GM23338 (cell line): Measurements from ENCODE around the gene ORC2. TPM values are rescaled to one million over a fixed set of nuclear protein-coding genes. Genes with fewer than 3 reads are reported as not detected.

ENCODE experiments used
- ATAC-seq: fragments of 200-7000 bp; cut with Tn5 transposase; 3 replicates; pipeline ENCODE4 v1.9.1; 2020
- DNase-seq: peaks from one replicate; pipeline ENCODE4 v3.0.0-alpha.2; 2015; ENCODE audit warnings: low spot score
- H2AFZ ChIP-seq: fragments of 200-600 bp; sonication (generic); 2 replicates; pipeline ENCODE4 v1.8.0; 2016; ENCODE audit warnings: antibody characterized with exemption, mild to moderate bottlenecking, moderate library complexity
- H3F3A ChIP-seq: fragments of 200-600 bp; sonication (generic); replicated peaks from 2 replicates; pipeline ENCODE4 v1.8.0; 2017; ENCODE audit warnings: antibody characterized with exemption, mixed run types, low read depth
- H3K27ac ChIP-seq: fragments of 200-600 bp; sonication (generic); 2 replicates; pipeline ENCODE4 v1.6.1; 2016; ENCODE audit warnings: low read depth
- H3K27me3 ChIP-seq: fragments of 200-600 bp; sonication (generic); 2 replicates; pipeline ENCODE4 v1.8.0; 2016; ENCODE audit warnings: mild to moderate bottlenecking, mixed run types, moderate library complexity; ENCODE audit not compliant: insufficient read depth
- H3K36me3 ChIP-seq: fragments of 200-600 bp; sonication (generic); 2 replicates; pipeline ENCODE4 v1.8.0; 2016; ENCODE audit warnings: mild to moderate bottlenecking; ENCODE audit not compliant: insufficient read depth
- H3K4me1 ChIP-seq: fragments of 200-600 bp; sonication (generic); 2 replicates; pipeline ENCODE4 v1.8.0; 2016; ENCODE audit warnings: mild to moderate bottlenecking, moderate library complexity; ENCODE audit not compliant: insufficient read depth
- H3K4me2 ChIP-seq: fragments of 200-600 bp; sonication (generic); 2 replicates; pipeline ENCODE4 v1.7.1; 2017; ENCODE audit warnings: mixed run types
- H3K4me3 ChIP-seq: fragments of 200-600 bp; sonication (generic); 2 replicates; pipeline ENCODE4 v1.6.1; 2016; ENCODE audit warnings: mixed run types
- H3K79me2 ChIP-seq: fragments of 200-600 bp; sonication (generic); replicated peaks from 2 replicates; pipeline ENCODE4 v1.8.0; 2017; ENCODE audit warnings: mild to moderate bottlenecking; ENCODE audit not compliant: insufficient read depth
- H3K9me2 ChIP-seq: fragments of 200-600 bp; sonication (generic); 2 replicates; pipeline ENCODE4 v1.8.0; 2017; ENCODE audit not compliant: insufficient read depth
- H4K20me1 ChIP-seq: fragments of 200-600 bp; sonication (generic); replicated peaks from 2 replicates; pipeline ENCODE4 v1.8.0; 2017; ENCODE audit warnings: mild to moderate bottlenecking; ENCODE audit not compliant: insufficient read depth
- H3K27ac Mint-ChIP-seq: 2 replicates; pipeline ENCODE4 v1.8.0; 2020; ENCODE audit warnings: inconsistent platforms, mild to moderate bottlenecking, moderate library complexity, mixed read lengths
- H3K27me3 Mint-ChIP-seq: 3 replicates; pipeline ENCODE4 v1.8.0; 2022; ENCODE audit warnings: low read depth, mild to moderate bottlenecking, moderate library complexity, mixed read lengths, inconsistent platforms; ENCODE audit not compliant: insufficient read depth, poor library complexity
- H3K36me3 Mint-ChIP-seq: 3 replicates; pipeline ENCODE4 v1.8.0; 2021; ENCODE audit warnings: low read depth, mild to moderate bottlenecking, inconsistent platforms, moderate library complexity, mixed read lengths
- H3K4me1 Mint-ChIP-seq: 3 replicates; pipeline ENCODE4 v1.8.0; 2020; ENCODE audit warnings: mild to moderate bottlenecking, inconsistent platforms, mixed read lengths
- H3K4me3 Mint-ChIP-seq: 3 replicates; pipeline ENCODE4 v1.8.0; 2021; ENCODE audit warnings: moderate library complexity, mild to moderate bottlenecking, inconsistent platforms, mixed read lengths
- H3K9me3 Mint-ChIP-seq: 3 replicates; pipeline ENCODE4 v1.8.0; 2020; ENCODE audit warnings: moderate library complexity, mild to moderate bottlenecking, inconsistent platforms, mixed read lengths
- ETS1 ChIP-seq: IDR thresholded peaks from 2 replicates; pipeline ENCODE4 v1.6.1; 2016; ENCODE audit warnings: antibody characterized with exemption
- EZH2 ChIP-seq: fragments of 200-600 bp; sonication (generic); IDR thresholded peaks from one replicate; pipeline ENCODE4 v1.8.0; 2017; ENCODE audit warnings: antibody characterized with exemption, mild to moderate bottlenecking, low read depth; ENCODE audit not compliant: unreplicated experiment
- EZH2phosphoT487 ChIP-seq: fragments of 200-600 bp; sonication (generic); IDR thresholded peaks from one replicate; pipeline ENCODE4 v1.8.1; 2018; ENCODE audit warnings: antibody characterized with exemption; ENCODE audit not compliant: unreplicated experiment
- JUNB ChIP-seq: IDR thresholded peaks from one replicate; pipeline ENCODE4 v1.6.1; 2016; ENCODE audit warnings: antibody characterized with exemption; ENCODE audit not compliant: unreplicated experiment
- NANOG ChIP-seq: IDR thresholded peaks from 2 replicates; pipeline ENCODE4 v1.6.1; 2016; ENCODE audit warnings: antibody characterized with exemption, borderline replicate concordance
- STAT1 ChIP-seq: IDR thresholded peaks from one replicate; pipeline ENCODE4 v1.6.1; 2016; ENCODE audit warnings: antibody characterized with exemption; ENCODE audit not compliant: unreplicated experiment
- ZNF114 ChIP-seq: fragments of 250-450 bp; sonication (Bioruptor Pico); IDR thresholded peaks from 2 replicates; pipeline ENCODE4 v1.5.0; 2020; ENCODE audit warnings: mild to moderate bottlenecking, moderate library complexity
- ZNF331 ChIP-seq: fragments of 250-450 bp; sonication (Bioruptor Pico); IDR thresholded peaks from 2 replicates; pipeline ENCODE4 v1.5.0; 2020; ENCODE audit warnings: low read depth, mild to moderate bottlenecking, moderate library complexity
- polyA plus RNA-seq: library from polyadenylated mRNA; unstranded; fragments of >200 nt; fragmentation: Nextera tagmentation; extraction: Ambion mirVana; gene quantifications from 2 replicates; pipeline ENCODE4 v1.2.1, GENCODE V29; 2016
- total RNA-seq: library from RNA; depleted of rRNA; stranded (reverse); fragments of >200 nt; shearing (Covaris generic); gene quantifications from 2 replicates; pipeline ENCODE4 v1.2.3, GENCODE V29; 2014
- TF ChIP-seq, protein P1 (sequence below), 2 experiments: fragments of 200-600 bp in 1 of 2; sonication (generic) in 1 of 2; conservative IDR thresholded peaks; 2 replicates each; pipeline versions ENCODE4 v1.5.1 to v1.6.1; 2016 to 2017; ENCODE audit warnings: antibody characterized with exemption in 2 of 2, low read depth in 2 of 2, mild to moderate bottlenecking in 2 of 2, moderate library complexity in 1 of 2
- TF ChIP-seq, protein P2 (sequence below): fragments of 250-450 bp; sonication (Bioruptor Pico); IDR thresholded peaks from 2 replicates; pipeline ENCODE4 v1.5.0; 2020; ENCODE audit warnings: mild to moderate bottlenecking, moderate library complexity

Gene ORC2
- total and polyA plus RNA-seq, 2 experiments from 2014 or later = 26.1 to 42.0 TPM

- Histone ChIP-seq H3K9me2 (no peaks in the 10 kb centered on the region), H3K4me3 (no peak overlapping the region), H3K4me2 (no peak overlapping the region), H3K4me1 (no peaks in the 10 kb centered on the region), H4K20me1 (0 out of 2 replicates have a peak, but pooled peaks cover 7% of the 10 kb centered on the region), H2AFZ (no peak overlapping the region), H3K36me3 (0 out of 2 replicates have a peak, but pooled peaks cover 4% of the 10 kb centered on the region), H3F3A (no peaks in the 10 kb centered on the region), H3K27me3 (no peaks in the 10 kb centered on the region), H3K27ac (no peak overlapping the region), H3K79me2 (no peaks in the 10 kb centered on the region)
- no peak for TF ChIP-seq ZNF114 (CRISPR knock-in tag)
- no peak for TF ChIP-seq STAT1
- TF ChIP-seq EZH2phosphoT487 = no peak
- no peak for TF ChIP-seq JUNB
- no peak overlapping the region for H3K27ac Mint-ChIP-seq
- no peaks in the 10 kb centered on the region for H3K9me3 Mint-ChIP-seq
- ATAC-seq = no peak
- DNase-seq = no peak
- no peaks in the 10 kb centered on the region for H3K4me1 Mint-ChIP-seq
- peaks cover 2% of the 10 kb centered on the region for H3K27me3 Mint-ChIP-seq
- H3K4me3 Mint-ChIP-seq = no peak overlapping the region
- no peaks in the 10 kb centered on the region for H3K36me3 Mint-ChIP-seq
Observed at GRCh38 chr2:201006704-201007103, 43.2 kb upstream of the ORC2 start.

DNA sequence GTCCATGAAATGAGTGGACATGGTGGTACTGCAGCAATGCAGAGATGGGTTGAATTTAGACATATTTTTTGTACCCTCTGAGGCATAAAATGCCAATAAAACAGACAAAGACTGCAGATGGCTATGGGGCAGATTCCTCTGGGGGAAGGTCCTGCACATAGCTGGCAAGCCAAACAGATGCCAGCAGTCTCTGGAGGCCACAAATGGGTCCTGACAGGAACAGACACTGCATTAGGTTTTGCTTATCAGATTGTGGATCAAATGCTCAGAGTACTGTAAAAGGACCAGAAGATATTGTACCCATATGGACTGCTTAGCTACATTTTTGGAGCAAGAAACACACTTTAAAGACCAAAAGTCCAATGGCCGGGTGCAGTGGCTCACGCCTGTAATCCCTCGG, 40.9 kb upstream of the ORC2 start:
- Histone ChIP-seq H2AFZ (no peak overlapping the region), H3K4me3 (no peak overlapping the region), H3K27ac (no peak overlapping the region), H3K4me2 (no peak overlapping the region), H3K4me1 (no peaks in the 10 kb centered on the region), H4K20me1 (0 out of 2 replicates have a peak, but pooled peaks cover 7% of the 10 kb centered on the region), H3F3A (no peaks in the 10 kb centered on the region), H3K9me2 (no peaks in the 10 kb centered on the region), H3K79me2 (no peaks in the 10 kb centered on the region), H3K36me3 (0 out of 2 replicates have a peak, but pooled peaks cover 4% of the 10 kb centered on the region), H3K27me3 (no peaks in the 10 kb centered on the region)
- Mint-ChIP-seq H3K4me1 (no peaks in the 10 kb centered on the region), H3K36me3 (no peaks in the 10 kb centered on the region), H3K27me3 (no peaks in the 10 kb centered on the region), H3K9me3 (no peaks in the 10 kb centered on the region), H3K4me3 (no peak overlapping the region), H3K27ac (no peak overlapping the region)
- DNase-seq (no peak), ATAC-seq (no peak)
- TF ChIP-seq NANOG (no peak), STAT1 (no peak), ETS1 (no peak), ZNF331 (CRISPR knock-in tag) (no peak), JUNB (no peak), EZH2 (no peak)
- TF ChIP-seq, protein P1, sequence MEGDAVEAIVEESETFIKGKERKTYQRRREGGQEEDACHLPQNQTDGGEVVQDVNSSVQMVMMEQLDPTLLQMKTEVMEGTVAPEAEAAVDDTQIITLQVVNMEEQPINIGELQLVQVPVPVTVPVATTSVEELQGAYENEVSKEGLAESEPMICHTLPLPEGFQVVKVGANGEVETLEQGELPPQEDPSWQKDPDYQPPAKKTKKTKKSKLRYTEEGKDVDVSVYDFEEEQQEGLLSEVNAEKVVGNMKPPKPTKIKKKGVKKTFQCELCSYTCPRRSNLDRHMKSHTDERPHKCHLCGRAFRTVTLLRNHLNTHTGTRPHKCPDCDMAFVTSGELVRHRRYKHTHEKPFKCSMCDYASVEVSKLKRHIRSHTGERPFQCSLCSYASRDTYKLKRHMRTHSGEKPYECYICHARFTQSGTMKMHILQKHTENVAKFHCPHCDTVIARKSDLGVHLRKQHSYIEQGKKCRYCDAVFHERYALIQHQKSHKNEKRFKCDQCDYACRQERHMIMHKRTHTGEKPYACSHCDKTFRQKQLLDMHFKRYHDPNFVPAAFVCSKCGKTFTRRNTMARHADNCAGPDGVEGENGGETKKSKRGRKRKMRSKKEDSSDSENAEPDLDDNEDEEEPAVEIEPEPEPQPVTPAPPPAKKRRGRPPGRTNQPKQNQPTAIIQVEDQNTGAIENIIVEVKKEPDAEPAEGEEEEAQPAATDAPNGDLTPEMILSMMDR (conservative IDR thresholded peaks at IDR 0.05; ENCODE audit: low read depth in 2 of 2) = no peak
- TF ChIP-seq, protein P2, sequence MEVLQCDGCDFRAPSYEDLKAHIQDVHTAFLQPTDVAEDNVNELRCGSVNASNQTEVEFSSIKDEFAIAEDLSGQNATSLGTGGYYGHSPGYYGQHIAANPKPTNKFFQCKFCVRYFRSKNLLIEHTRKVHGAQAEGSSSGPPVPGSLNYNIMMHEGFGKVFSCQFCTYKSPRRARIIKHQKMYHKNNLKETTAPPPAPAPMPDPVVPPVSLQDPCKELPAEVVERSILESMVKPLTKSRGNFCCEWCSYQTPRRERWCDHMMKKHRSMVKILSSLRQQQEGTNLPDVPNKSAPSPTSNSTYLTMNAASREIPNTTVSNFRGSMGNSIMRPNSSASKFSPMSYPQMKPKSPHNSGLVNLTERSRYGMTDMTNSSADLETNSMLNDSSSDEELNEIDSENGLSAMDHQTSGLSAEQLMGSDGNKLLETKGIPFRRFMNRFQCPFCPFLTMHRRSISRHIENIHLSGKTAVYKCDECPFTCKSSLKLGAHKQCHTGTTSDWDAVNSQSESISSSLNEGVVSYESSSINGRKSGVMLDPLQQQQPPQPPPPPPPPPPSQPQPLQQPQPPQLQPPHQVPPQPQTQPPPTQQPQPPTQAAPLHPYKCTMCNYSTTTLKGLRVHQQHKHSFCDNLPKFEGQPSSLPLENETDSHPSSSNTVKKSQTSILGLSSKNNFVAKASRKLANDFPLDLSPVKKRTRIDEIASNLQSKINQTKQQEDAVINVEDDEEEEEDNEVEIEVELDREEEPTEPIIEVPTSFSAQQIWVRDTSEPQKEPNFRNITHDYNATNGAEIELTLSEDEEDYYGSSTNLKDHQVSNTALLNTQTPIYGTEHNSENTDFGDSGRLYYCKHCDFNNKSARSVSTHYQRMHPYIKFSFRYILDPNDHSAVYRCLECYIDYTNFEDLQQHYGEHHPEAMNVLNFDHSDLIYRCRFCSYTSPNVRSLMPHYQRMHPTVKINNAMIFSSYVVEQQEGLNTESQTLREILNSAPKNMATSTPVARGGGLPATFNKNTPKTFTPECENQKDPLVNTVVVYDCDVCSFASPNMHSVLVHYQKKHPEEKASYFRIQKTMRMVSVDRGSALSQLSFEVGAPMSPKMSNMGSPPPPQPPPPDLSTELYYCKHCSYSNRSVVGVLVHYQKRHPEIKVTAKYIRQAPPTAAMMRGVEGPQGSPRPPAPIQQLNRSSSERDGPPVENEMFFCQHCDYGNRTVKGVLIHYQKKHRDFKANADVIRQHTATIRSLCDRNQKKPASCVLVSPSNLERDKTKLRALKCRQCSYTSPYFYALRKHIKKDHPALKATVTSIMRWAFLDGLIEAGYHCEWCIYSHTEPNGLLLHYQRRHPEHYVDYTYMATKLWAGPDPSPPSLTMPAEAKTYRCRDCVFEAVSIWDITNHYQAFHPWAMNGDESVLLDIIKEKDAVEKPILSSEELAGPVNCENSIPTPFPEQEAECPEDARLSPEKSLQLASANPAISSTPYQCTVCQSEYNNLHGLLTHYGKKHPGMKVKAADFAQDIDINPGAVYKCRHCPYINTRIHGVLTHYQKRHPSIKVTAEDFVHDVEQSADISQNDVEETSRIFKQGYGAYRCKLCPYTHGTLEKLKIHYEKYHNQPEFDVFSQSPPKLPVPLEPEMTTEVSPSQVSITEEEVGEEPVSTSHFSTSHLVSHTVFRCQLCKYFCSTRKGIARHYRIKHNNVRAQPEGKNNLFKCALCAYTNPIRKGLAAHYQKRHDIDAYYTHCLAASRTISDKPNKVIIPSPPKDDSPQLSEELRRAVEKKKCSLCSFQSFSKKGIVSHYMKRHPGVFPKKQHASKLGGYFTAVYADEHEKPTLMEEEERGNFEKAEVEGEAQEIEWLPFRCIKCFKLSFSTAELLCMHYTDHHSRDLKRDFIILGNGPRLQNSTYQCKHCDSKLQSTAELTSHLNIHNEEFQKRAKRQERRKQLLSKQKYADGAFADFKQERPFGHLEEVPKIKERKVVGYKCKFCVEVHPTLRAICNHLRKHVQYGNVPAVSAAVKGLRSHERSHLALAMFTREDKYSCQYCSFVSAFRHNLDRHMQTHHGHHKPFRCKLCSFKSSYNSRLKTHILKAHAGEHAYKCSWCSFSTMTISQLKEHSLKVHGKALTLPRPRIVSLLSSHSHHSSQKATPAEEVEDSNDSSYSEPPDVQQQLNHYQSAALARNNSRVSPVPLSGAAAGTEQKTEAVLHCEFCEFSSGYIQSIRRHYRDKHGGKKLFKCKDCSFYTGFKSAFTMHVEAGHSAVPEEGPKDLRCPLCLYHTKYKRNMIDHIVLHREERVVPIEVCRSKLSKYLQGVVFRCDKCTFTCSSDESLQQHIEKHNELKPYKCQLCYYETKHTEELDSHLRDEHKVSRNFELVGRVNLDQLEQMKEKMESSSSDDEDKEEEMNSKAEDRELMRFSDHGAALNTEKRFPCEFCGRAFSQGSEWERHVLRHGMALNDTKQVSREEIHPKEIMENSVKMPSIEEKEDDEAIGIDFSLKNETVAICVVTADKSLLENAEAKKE (CRISPR knock-in tag) = no peak
